HG03558 (cell line): ENCODE results near the gene PAPSS2.
"Not testable (repeated sequence)": the region's sequence is repeated elsewhere in the genome, so short reads cannot be mapped to it uniquely, and the experiment has no call there.

Source experiments
- ATAC-seq: cut with Tn5 transposase; IDR thresholded peaks from one replicate; pipeline ENCODE4 v1.9.1; 2021; ENCODE audit warnings: moderate number of reproducible peaks; ENCODE audit not compliant: unreplicated experiment; ENCODE audit errors: extremely low read depth

PAPSS2 gene

DNA sequence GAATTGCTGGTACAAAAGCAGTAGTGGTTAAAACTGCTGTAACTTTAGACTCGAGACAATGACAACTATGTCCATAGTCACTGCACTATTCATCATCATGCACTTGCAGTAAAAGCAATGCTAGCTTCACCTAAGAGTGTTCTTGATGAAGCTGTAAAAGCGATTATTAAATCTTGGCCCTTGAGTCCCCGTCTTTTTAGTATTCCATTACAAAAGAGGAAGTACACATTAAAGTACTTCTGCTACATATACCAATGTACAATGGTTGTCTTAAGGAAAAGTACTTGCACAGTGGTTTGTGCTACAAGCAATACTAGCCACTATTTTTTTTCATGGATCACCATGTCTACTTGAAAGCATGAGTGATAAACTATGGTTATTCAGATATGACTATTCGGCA, 80.0 kb downstream of the PAPSS2 start:
- no peak for ATAC-seq

GRCh38 chr10:87740254-87740655, 80.6 kb downstream of the PAPSS2 start:
- no peak for ATAC-seq

GRCh38 chr10:87742992-87743610, 83.4 kb downstream of the PAPSS2 start:
- ATAC-seq = not testable (repeated sequence)

- ATAC-seq = no peak
Observed at GRCh38 chr10:87744606-87745005, 84.9 kb downstream of the PAPSS2 start.

- ATAC-seq = no peak
Observed at GRCh38 chr10:87746911-87747310, 87.2 kb downstream of the PAPSS2 start.

GRCh38 chr10:87748244-87748643, 88.6 kb downstream of the PAPSS2 start:
- not testable (repeated sequence) for ATAC-seq

- no peak for ATAC-seq
Observed at GRCh38 chr10:87750001-87750671, 90.5 kb downstream of the PAPSS2 start.

DNA sequence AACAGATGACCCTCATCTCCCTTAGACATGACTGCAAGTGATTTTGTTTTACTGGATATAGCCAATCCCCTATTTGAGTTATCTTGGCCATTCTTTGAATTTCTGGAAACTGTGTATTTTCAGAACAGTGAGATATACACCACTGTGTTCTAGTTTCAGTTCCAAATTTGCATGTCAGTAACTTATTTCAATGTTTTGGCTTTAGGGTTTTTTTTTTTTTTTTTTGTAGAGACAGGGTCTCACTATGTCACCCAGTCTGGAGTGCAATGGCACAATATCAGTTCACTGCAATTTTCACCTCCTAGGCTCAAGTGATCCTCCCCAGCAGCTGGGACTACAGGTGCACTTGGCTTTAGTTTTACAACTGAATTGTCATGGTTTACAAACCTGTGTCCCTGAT, 91.1 kb downstream of the PAPSS2 start:
- no peak for ATAC-seq

- ATAC-seq = no peak
Observed at GRCh38 chr10:87751274-87751673, 91.6 kb downstream of the PAPSS2 start.

DNA sequence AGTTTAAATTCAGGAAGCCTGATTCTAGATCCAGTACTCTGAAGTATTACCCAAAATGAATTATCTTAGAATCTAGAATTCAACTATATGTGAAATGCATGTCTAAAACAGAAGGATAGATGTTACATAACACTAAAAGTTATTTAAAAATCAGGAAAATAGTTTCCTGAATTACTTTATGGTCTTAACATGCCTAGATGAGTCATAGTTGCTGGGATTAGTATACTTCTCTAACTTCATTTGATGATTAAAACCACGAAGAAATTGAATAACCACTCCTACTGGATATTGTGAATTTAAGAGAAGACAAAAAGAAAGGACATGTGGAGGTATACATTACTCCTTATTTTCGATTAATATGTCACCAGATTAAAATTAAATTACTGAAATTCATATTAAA, 92.9 kb downstream of the PAPSS2 start:
- ATAC-seq = no peak

DNA sequence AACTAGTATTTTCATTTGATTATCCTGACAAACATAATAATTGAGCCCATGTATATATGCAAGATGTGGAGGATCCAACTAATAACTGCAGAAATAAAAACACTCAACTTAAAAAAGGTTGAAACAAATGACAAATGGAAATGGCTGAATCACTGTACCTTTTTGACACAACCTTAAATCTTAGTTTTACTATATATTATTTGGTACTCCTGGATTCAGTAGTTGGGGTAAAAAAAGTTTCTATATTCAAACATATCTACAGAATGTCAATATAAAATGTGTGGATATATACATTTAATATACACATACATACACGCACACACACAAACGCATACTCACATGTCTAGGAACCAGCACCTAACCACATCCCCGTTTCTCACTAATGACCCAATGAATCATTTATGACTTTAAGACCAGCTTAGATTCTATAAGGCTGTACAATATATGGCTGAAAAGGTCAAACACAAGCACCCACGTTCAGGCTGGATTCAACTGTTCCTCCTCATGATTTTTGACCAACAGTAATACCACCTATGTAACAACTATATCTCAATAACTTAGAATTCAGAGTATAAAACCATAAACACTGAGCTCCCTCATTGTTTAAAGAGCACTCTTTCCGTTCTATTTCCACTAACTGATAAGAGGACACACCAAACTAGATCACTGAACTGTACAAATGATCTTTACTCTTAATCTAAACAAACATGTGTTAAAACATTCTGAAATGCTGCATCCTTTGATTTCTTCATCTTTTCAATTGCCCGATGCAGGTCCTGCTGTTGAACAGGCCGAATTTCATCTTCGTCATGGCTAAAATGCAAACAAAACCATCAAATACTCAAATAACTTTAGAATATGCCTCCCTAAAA, 94.6 kb downstream of the PAPSS2 start:
- no peak for ATAC-seq

DNA sequence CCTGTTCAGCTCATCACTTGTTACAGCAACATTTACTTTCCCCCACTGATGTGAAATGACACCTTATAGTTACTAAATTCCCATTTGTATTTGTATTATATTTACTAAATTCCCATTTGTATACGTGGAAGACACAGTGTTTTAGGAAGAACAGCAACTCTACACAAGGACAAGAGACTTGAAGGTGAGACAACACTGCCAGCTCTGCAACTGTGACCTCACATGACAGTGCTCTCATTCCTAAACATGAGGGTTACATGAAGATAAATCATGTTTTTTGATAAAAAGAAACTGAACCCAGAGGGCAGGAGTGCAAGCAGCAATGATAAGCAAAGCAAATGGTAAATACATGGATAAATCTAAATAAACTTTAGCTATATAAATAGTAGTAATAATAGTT, 98.0 kb downstream of the PAPSS2 start:
- ATAC-seq = no peak

DNA sequence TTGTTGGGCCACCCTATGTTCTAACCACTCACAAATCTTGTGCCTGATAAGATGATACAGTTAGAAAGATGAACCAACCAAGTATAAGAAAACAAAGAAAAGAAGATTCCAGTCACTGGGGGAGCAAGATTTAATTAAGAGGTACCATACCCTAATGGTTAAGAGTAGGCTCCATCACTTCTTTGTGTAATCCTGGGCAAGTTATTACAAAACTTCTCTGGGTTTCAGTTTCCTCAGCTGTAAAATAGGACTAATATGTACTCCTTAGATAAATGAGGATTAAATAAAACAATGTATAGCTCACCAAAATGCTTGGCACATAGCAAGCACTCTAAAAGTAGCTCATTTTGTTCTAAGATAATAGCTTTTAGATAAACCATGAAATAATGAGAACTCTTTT, 99.9 kb downstream of the PAPSS2 start:
- ATAC-seq = no peak

- no peak for ATAC-seq
Observed at GRCh38 chr10:87760195-87760905, 100.7 kb downstream of the PAPSS2 start.

- no peak for ATAC-seq
Observed at GRCh38 chr10:87761153-87761552, 101.5 kb downstream of the PAPSS2 start.

- ATAC-seq = peak; percentile 77
Observed at GRCh38 chr10:87761892-87762291, 102.2 kb downstream of the PAPSS2 start.

- no peak for ATAC-seq
Observed at GRCh38 chr10:87763086-87763861, 103.6 kb downstream of the PAPSS2 start.

DNA sequence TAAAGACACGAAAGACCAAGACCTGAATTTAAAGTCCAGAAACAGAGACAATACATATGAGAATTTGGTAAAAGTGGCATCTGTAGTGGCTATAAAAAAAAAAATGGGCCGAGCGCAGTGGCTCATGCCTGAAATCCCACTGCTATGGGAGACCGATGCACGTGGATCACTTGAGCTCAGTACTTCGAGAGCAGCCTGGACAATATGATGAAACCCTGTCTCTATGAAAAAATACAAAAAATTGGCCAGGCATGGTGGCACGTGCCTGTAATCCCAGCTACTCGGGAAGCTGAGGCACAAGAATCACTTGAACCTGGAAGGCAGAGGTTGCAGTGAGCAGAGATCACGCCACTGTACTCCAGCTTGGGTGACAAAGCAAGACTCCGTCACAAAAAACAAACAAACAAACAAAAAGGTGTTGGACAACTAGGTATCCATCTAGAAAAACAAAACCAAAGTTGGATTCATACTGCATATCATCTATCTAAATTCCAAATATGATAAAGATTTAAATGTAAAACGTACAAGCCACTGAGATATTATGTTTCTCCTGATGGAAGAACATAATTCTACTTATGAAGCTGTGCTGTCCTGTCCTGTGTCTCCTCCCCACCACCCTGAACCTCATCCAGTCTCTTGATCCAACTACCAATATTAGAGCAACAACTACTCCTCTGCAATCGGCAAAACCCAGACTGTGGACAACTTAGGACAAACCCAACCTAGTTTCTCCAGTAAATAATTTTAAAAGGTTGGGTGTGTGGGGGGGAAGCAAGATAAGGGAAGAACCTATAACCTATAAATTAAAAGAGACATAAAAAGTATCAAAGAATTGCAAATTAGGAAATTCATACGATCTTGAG, 104.6 kb downstream of the PAPSS2 start:
- ATAC-seq = no peak
